Loucy (cell line): ENCODE measurements around the gene KRT17.
"Not testable (repeated sequence)": the region's sequence is repeated elsewhere in the genome, so short reads cannot be mapped to it uniquely, and the experiment has no call there.

ENCODE experiments used
- H2AFZ ChIP-seq: fragments of 200-600 bp; sonication (generic); 2 replicates; pipeline ENCODE4 v1.6.0; 2016; ENCODE audit warnings: antibody characterized with exemption, mild to moderate bottlenecking, low read length, moderate library complexity
- H3F3A ChIP-seq: fragments of 200-600 bp; 2 replicates; pipeline ENCODE4 v1.6.0; 2016; ENCODE audit warnings: antibody characterized with exemption, low read depth, mild to moderate bottlenecking
- H3K27me3 ChIP-seq: fragments of 200-600 bp; sonication (generic); 2 replicates; pipeline ENCODE4 v1.6.1; 2014; ENCODE audit warnings: low read length, mild to moderate bottlenecking; ENCODE audit not compliant: insufficient read depth, poor library complexity, severe bottlenecking
- H3K36me3 ChIP-seq: fragments of 200-600 bp; sonication (generic); 2 replicates; pipeline ENCODE4 v1.6.1; 2016; ENCODE audit warnings: low read length; ENCODE audit not compliant: insufficient read depth
- H3K4me1 ChIP-seq: fragments of 200-600 bp; sonication (generic); 2 replicates; pipeline ENCODE4 v1.5.1; 2014; ENCODE audit warnings: low read length, mild to moderate bottlenecking; ENCODE audit not compliant: insufficient read depth, poor library complexity, severe bottlenecking
- H3K4me2 ChIP-seq: fragments of 200-600 bp; sonication (generic); 2 replicates; pipeline ENCODE4 v1.6.0; 2014; ENCODE audit warnings: antibody characterized with exemption, low read length, low read depth, mild to moderate bottlenecking; ENCODE audit not compliant: poor library complexity, severe bottlenecking
- H3K4me3 ChIP-seq: fragments of 200-600 bp; sonication (generic); 2 replicates; pipeline ENCODE4 v1.5.1; 2014; ENCODE audit warnings: low read length, mild to moderate bottlenecking, mixed read lengths; ENCODE audit not compliant: poor library complexity, severe bottlenecking
- H3K79me2 ChIP-seq: fragments of 200-600 bp; sonication (generic); 2 replicates; pipeline ENCODE4 v1.6.1; 2014; ENCODE audit warnings: low read length; ENCODE audit not compliant: insufficient read depth
- H3K9ac ChIP-seq: fragments of 200-600 bp; sonication (generic); 2 replicates; pipeline ENCODE4 v1.6.0; 2014; ENCODE audit warnings: mild to moderate bottlenecking, low read depth, low read length, moderate library complexity; ENCODE audit not compliant: poor library complexity, severe bottlenecking
- H3K9me2 ChIP-seq: fragments of 200-600 bp; sonication (generic); replicated peaks from 2 replicates; pipeline ENCODE4 v1.6.1; 2016; ENCODE audit warnings: low read depth, low read length, mixed read lengths
- H3K9me3 ChIP-seq: fragments of 200-600 bp; sonication (generic); 2 replicates; pipeline ENCODE4 v1.6.1; 2014; ENCODE audit warnings: mild to moderate bottlenecking, antibody characterized with exemption, low read length, low read depth; ENCODE audit not compliant: insufficient read depth
- H4K20me1 ChIP-seq: fragments of 200-600 bp; sonication (generic); 2 replicates; pipeline ENCODE4 v1.6.0; 2014; ENCODE audit warnings: antibody characterized with exemption, low read length, mild to moderate bottlenecking; ENCODE audit not compliant: insufficient read depth, poor library complexity, severe bottlenecking
- EZH2phosphoT487 ChIP-seq: fragments of 200-600 bp; IDR thresholded peaks from 2 replicates; pipeline ENCODE4 v1.6.1; 2018; ENCODE audit warnings: antibody characterized with exemption, mild to moderate bottlenecking, moderate library complexity, borderline replicate concordance
- TF ChIP-seq, protein P1 (sequence below): fragments of 200-600 bp; sonication (generic); conservative IDR thresholded peaks from 2 replicates; pipeline ENCODE4 v1.5.1; 2014; ENCODE audit warnings: mild to moderate bottlenecking, antibody characterized with exemption, low read length

The KRT17 gene

GRCh38 chr17:41610965-41611640 is 13.3 kb downstream of the KRT17 start:
- H3K4me3 ChIP-seq, result no peak overlapping the region
- H3K9me3 ChIP-seq, result peaks cover 6% of the 10 kb centered on the region; the same call in 1 of the 2 replicates
- H3K4me2 ChIP-seq, result no peak overlapping the region
- H3K79me2 ChIP-seq, result no peaks in the 10 kb centered on the region
- H3K27me3 ChIP-seq, result no peaks in the 10 kb centered on the region
- no peaks in the 10 kb centered on the region for H4K20me1 ChIP-seq
- TF ChIP-seq, protein P1, sequence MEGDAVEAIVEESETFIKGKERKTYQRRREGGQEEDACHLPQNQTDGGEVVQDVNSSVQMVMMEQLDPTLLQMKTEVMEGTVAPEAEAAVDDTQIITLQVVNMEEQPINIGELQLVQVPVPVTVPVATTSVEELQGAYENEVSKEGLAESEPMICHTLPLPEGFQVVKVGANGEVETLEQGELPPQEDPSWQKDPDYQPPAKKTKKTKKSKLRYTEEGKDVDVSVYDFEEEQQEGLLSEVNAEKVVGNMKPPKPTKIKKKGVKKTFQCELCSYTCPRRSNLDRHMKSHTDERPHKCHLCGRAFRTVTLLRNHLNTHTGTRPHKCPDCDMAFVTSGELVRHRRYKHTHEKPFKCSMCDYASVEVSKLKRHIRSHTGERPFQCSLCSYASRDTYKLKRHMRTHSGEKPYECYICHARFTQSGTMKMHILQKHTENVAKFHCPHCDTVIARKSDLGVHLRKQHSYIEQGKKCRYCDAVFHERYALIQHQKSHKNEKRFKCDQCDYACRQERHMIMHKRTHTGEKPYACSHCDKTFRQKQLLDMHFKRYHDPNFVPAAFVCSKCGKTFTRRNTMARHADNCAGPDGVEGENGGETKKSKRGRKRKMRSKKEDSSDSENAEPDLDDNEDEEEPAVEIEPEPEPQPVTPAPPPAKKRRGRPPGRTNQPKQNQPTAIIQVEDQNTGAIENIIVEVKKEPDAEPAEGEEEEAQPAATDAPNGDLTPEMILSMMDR, result no peak
- no peaks in the 10 kb centered on the region for H3K4me1 ChIP-seq
- H2AFZ ChIP-seq, result no peak overlapping the region
- no peaks in the 10 kb centered on the region for H3K9me2 ChIP-seq
- H3K9ac ChIP-seq, result no peak overlapping the region
- H3K36me3 ChIP-seq, result no peaks in the 10 kb centered on the region
- H3F3A ChIP-seq, result no peaks in the 10 kb centered on the region

- H3K9ac ChIP-seq, H3K9me2 ChIP-seq, H3K4me3 ChIP-seq, H3K79me2 ChIP-seq, H4K20me1 ChIP-seq, H3F3A ChIP-seq, H3K9me3 ChIP-seq, H3K4me1 ChIP-seq, H3K36me3 ChIP-seq, H2AFZ ChIP-seq, H3K27me3 ChIP-seq, H3K4me2 ChIP-seq: not testable (repeated sequence)
Measured at GRCh38 chr17:41610061-41610517, 14.3 kb downstream of the KRT17 start.

DNA sequence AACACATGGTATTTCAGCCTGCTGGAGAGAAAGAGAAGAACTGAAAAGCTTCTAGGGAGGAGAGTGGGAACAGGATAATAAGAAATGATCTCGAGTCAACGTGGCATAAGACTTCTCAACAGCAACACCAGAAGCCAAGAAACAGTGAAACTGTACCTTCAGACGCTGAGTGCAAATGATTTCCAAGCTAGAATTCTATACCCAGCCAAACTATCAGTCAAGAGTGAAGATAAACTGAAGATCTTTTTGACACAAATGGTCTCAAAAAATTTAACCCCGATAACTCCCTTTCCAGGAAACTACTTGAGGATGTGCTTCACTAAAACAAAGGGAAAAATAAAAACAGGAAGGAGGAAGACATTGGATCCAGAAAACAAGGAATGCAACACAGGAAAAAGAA is 17.4 kb downstream of the KRT17 start:
- H4K20me1 ChIP-seq, H3K4me1 ChIP-seq, H3K9me3 ChIP-seq, H3K4me3 ChIP-seq, H3F3A ChIP-seq, H2AFZ ChIP-seq, H3K4me2 ChIP-seq, H3K9me2 ChIP-seq, H3K27me3 ChIP-seq, H3K79me2 ChIP-seq, H3K36me3 ChIP-seq, H3K9ac ChIP-seq: not testable (repeated sequence)

DNA sequence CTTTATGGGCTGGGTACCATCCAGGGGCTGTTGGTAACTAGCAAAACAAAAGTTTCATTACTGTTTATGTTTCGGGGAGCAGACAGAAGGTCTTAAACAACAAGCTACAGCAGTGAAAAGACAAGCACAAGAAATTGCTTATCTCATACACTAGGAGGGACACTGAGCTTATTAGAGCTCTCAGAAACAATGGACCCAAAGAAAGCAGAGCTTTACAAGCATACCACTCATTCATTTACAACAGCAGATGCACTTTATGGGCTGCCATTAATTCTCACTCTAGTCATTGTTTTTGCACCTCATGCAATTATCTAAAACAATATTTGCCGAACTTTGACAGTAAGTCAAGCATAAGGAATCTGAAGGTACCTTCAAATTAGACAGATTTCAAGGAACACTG is 21.9 kb downstream of the KRT17 start:
- H3K4me1 ChIP-seq, result no peaks in the 10 kb centered on the region
- H3K4me3 ChIP-seq, result no peak overlapping the region
- H3K9me2 ChIP-seq, result no peaks in the 10 kb centered on the region
- no peaks in the 10 kb centered on the region for H3K36me3 ChIP-seq
- H2AFZ ChIP-seq, result no peak overlapping the region
- H4K20me1 ChIP-seq, result no peaks in the 10 kb centered on the region
- TF ChIP-seq, protein P1, result no peak
- TF ChIP-seq EZH2phosphoT487, result no peak
- no peak overlapping the region for H3K9ac ChIP-seq
- no peak overlapping the region for H3K4me2 ChIP-seq
- no peaks in the 10 kb centered on the region for H3K79me2 ChIP-seq
- H3F3A ChIP-seq, result no peaks in the 10 kb centered on the region
- H3K27me3 ChIP-seq, result no peaks in the 10 kb centered on the region
- peaks cover 6% of the 10 kb centered on the region; the same call in 1 of the 2 replicates for H3K9me3 ChIP-seq
